CD14-positive monocyte (primary cell): ENCODE data around the gene ENTPD7. TPM values are rescaled to one million over a fixed set of nuclear protein-coding genes. Genes with fewer than 3 reads are reported as not detected.

Source experiments
- DNase-seq, 3 donors: peaks; one replicate each; pipeline ENCODE4 v3.0.0-alpha.2; 2011 to 2022
- H2AFZ ChIP-seq: 2 replicates; pipeline ENCODE4 v1.6.0; 2012; ENCODE audit warnings: mild to moderate bottlenecking, low read depth, low read length, inconsistent platforms; ENCODE audit not compliant: insufficient read depth, poor library complexity, severe bottlenecking
- H3K27ac ChIP-seq, 2 donors: 1 replicate in 1 of 2; 2 replicates in 1 of 2; pipeline ENCODE4 v1.5.1; 2012 to 2013; ENCODE audit warnings: low read length in 2 of 2, control low read depth in 1 of 2, inconsistent platforms in 1 of 2, low read depth in 1 of 2, mild to moderate bottlenecking in 1 of 2
- H3K27me3 ChIP-seq, 2 donors: one replicate each; pipeline versions ENCODE4 v1.6.0 to v1.6.1; 2011 to 2013; ENCODE audit warnings: low read length in 2 of 2; ENCODE audit not compliant: control insufficient read depth in 2 of 2, insufficient read depth in 2 of 2
- H3K36me3 ChIP-seq, 2 donors: replicated peaks in 1 of 2; 1 replicate in 1 of 2; 2 replicates in 1 of 2; pipeline versions ENCODE4 v1.5.1 to v1.6.1; 2012 to 2013; ENCODE audit warnings: low read length in 2 of 2, control low read depth in 1 of 2, inconsistent platforms in 1 of 2, mild to moderate bottlenecking in 1 of 2; ENCODE audit not compliant: insufficient read depth in 2 of 2, control insufficient read depth in 1 of 2
- H3K4me1 ChIP-seq, 2 donors: 1 replicate in 1 of 2; 2 replicates in 1 of 2; pipeline versions ENCODE4 v1.5.1 to v1.6.1; 2012 to 2013; ENCODE audit warnings: low read length in 2 of 2, control low read depth in 1 of 2, inconsistent platforms in 1 of 2, mild to moderate bottlenecking in 1 of 2, moderate library complexity in 1 of 2; ENCODE audit not compliant: insufficient read depth in 2 of 2, control insufficient read depth in 1 of 2
- H3K4me2 ChIP-seq: replicated peaks from 2 replicates; pipeline ENCODE3; 2012; ENCODE audit warnings: low read length, moderate library complexity, mild to moderate bottlenecking; ENCODE audit not compliant: poor library complexity, severe bottlenecking; ENCODE audit errors: extremely low read depth
- H3K4me3 ChIP-seq, 3 experiments: fragments of 200-600 bp in 1 of 3; sonication (generic) in 1 of 3; replicated peaks in 1 of 3; 1 replicate in 2 of 3; 2 replicates in 1 of 3; pipeline ENCODE4 v1.5.1; 2011 to 2013; ENCODE audit warnings: low read length in 3 of 3, mild to moderate bottlenecking in 3 of 3, control low read depth in 2 of 3, low read depth in 2 of 3, inconsistent platforms in 1 of 3, moderate library complexity in 1 of 3
- H3K79me2 ChIP-seq: 2 replicates; pipeline ENCODE4 v1.6.0; 2012; ENCODE audit warnings: mild to moderate bottlenecking, control low read depth, inconsistent platforms, low read length, moderate library complexity; ENCODE audit not compliant: insufficient read depth
- H3K9ac ChIP-seq: 2 replicates; pipeline ENCODE4 v1.6.0; 2017; ENCODE audit warnings: low read length, mild to moderate bottlenecking; ENCODE audit not compliant: insufficient read depth, poor library complexity, severe bottlenecking
- H3K9me3 ChIP-seq, 2 donors: replicated peaks in 1 of 2; 1 replicate in 1 of 2; 2 replicates in 1 of 2; pipeline versions ENCODE4 v1.5.1 to v1.6.1; 2012 to 2013; ENCODE audit warnings: low read length in 2 of 2, control low read depth in 1 of 2; ENCODE audit not compliant: control insufficient read depth in 1 of 2, insufficient read depth in 1 of 2
- H4K20me1 ChIP-seq: 2 replicates; pipeline ENCODE4 v1.6.0; 2012; ENCODE audit warnings: mild to moderate bottlenecking, low read length, control low read depth, moderate library complexity; ENCODE audit not compliant: insufficient read depth
- H3K27ac Mint-ChIP-seq, 7 donors: one replicate each; pipeline ENCODE4 v1.8.0; 2020; ENCODE audit warnings: mild to moderate bottlenecking in 7 of 7, mixed read lengths in 7 of 7, moderate library complexity in 6 of 7, inconsistent platforms in 2 of 7
- H3K27me3 Mint-ChIP-seq, 3 donors: one replicate each; pipeline ENCODE4 v1.8.0; 2021 to 2022; ENCODE audit warnings: low read depth in 3 of 3, mild to moderate bottlenecking in 3 of 3, mixed read lengths in 3 of 3, moderate library complexity in 3 of 3, inconsistent platforms in 1 of 3
- H3K36me3 Mint-ChIP-seq, 2 donors: one replicate each; pipeline ENCODE4 v1.8.0; 2020; ENCODE audit warnings: mixed read lengths in 2 of 2, inconsistent platforms in 1 of 2, mild to moderate bottlenecking in 1 of 2
- H3K4me1 Mint-ChIP-seq: one replicate; pipeline ENCODE4 v1.8.0; 2020; ENCODE audit warnings: mild to moderate bottlenecking, mixed read lengths
- H3K4me3 Mint-ChIP-seq, 2 donors: one replicate each; pipeline ENCODE4 v1.8.0; 2020; ENCODE audit warnings: mild to moderate bottlenecking in 2 of 2, mixed read lengths in 2 of 2, moderate library complexity in 1 of 2
- H3K9me3 Mint-ChIP-seq, 7 donors: one replicate each; pipeline ENCODE4 v1.8.0; 2020 to 2022; ENCODE audit warnings: mixed read lengths in 7 of 7, mild to moderate bottlenecking in 6 of 7, moderate library complexity in 6 of 7, inconsistent platforms in 2 of 7
- CTCF ChIP-seq: fragments of 200-600 bp; IDR thresholded peaks from one replicate; pipeline ENCODE4 v1.8.0; 2022; ENCODE audit warnings: antibody characterized with exemption, mild to moderate bottlenecking
- WGBS: methylation state at CpG from one replicate; pipeline ENCODE4 v1.1.5; 2013; ENCODE audit warnings: missing lambda C conversion rate; ENCODE audit not compliant: insufficient coverage; 5-methylcytosine and 5-hydroxymethylcytosine counted together
- intact Hi-C, 2 donors: fragments of 100-400 bp; cut with micrococcal nuclease; formaldehyde crosslinking; loops; one replicate each; pipeline versions ENCODE4 v1.15.0 to v1.15.1; 2023
- polyA plus RNA-seq, 3 donors: library from polyadenylated mRNA; depleted of rRNA in 1 of 3; unstranded in 2 of 3; stranded (reverse) in 1 of 3; fragments of 300-500 nt in 2 of 3; fragments of >200 nt in 1 of 3; fragmentation: Illumina TruSeq in 2 of 3; gene quantifications; 1 replicate in 2 of 3; 2 replicates in 1 of 3; pipeline ENCODE4 v1.2.3, GENCODE V29; 2012 to 2021

Gene ENTPD7
- polyA plus RNA-seq, 3 donors, result 1.2 to 2.9 (median 2.2) TPM

GRCh38 chr10:99709480-99710229, 50.3 kb downstream of the ENTPD7 start:
- H3K4me3 Mint-ChIP-seq, result no peak overlapping the region
- DNase-seq, result no peak

More at GRCh38 chr10:99709480-99710229, 50.3 kb downstream of the ENTPD7 start:
- TF ChIP-seq CTCF, result no peak
- Histone ChIP-seq H3K27me3 (no peaks in the 10 kb centered on the region), H3K36me3 (peaks cover 47 to 97% of the 10 kb centered on the region in 2 donors), H3K4me3 (no peak overlapping the region), H2AFZ (no peak overlapping the region), H3K27ac (no peak overlapping the region), H3K9ac (no peak overlapping the region), H3K79me2 (no peaks in the 10 kb centered on the region), H4K20me1 (no peaks in the 10 kb centered on the region), H3K4me1 (no peaks in the 10 kb centered on the region), H3K9me3 (no peaks in the 10 kb centered on the region), H3K4me2 (no peak overlapping the region)
- intact Hi-C loops, result loop anchor here (2.0 to 10.0 kb wide), 5 partner anchors 79 to 275 kb away; partner anchors contain the start of gene GOT1 (in 1 of the 2)
- Mint-ChIP-seq H3K4me1 (peaks cover 2% of the 10 kb centered on the region), H3K27ac (peak overlapping the region in 1 of 7 donors; percentile 46), H3K27me3 (no peaks in the 10 kb centered on the region), H3K9me3 (no peaks in the 10 kb centered on the region), H3K36me3 (peaks cover 61 to 72% of the 10 kb centered on the region in 2 donors)
- WGBS, result 0% methylated on average over 1 of the region's 4 CpGs
